GM23248 (cell line): ENCODE measurements around the gene PDXDC1.
"Not testable (repeated sequence)": the region's sequence is repeated elsewhere in the genome, so short reads cannot be mapped to it uniquely, and the experiment has no call there.

Experiments used
- EZH2 ChIP-seq: fragments of 200-600 bp; sonication (generic); IDR thresholded peaks from 2 replicates; pipeline ENCODE4 v1.6.1; 2018; ENCODE audit warnings: antibody characterized with exemption, mild to moderate bottlenecking; ENCODE audit not compliant: insufficient read depth, poor library complexity, severe bottlenecking
- EZH2phosphoT487 ChIP-seq: fragments of 200-600 bp; sonication (generic); IDR thresholded peaks from 2 replicates; pipeline ENCODE4 v1.6.1; 2018; ENCODE audit warnings: antibody characterized with exemption, moderate library complexity, mild to moderate bottlenecking, low read depth; ENCODE audit not compliant: insufficient read depth

DNA sequence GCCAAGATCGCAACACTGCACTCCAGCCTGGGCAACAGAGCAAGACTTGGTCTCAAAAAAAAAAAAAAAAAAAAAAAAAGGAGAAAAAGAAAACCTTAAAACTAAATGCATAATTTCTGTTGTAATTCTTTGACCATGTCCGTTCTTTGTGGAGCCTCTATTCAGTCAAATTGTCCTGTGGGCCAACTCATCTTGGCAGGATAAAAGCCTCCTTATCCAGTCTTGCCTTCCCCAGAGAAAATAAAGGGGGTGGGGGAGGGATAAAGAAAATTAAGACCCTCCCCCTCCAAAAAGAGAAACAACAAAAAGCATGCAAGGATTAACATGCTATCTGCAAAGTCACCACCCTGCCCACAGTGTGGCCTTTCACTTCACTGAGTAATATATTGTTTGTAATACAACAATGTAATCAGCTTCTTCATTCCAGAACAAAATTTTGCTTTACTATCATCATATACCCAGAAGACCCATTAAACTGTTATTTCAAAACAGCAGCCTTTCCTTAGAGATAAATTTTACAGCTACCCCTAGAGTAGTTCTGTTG is 124.6 kb downstream of the PDXDC1 start:
- TF ChIP-seq EZH2, EZH2phosphoT487: not testable (repeated sequence)
